ENCODE measurements around the gene SNRPF.

- no peak for TF ChIP-seq CTCF (IDR thresholded peaks at IDR 0.05; ENCODE audit: insufficient read depth, low read length, poor library complexity, severe bottlenecking)
- no peak for TF ChIP-seq EZH2phosphoT487 (conservative IDR thresholded peaks at IDR 0.05; ENCODE audit: low read length)
These were observed 12.1 kb downstream of the SNRPF start for GRCh38 chr12:95870897-95871296.
